Chondrocyte (in vitro differentiated cells): Measurements from ENCODE around the gene OR6C4. TPM values are rescaled to one million over a fixed set of nuclear protein-coding genes. Genes with fewer than 3 reads are reported as not detected.
"Not testable (repeated sequence)": the region's sequence is repeated elsewhere in the genome, so short reads cannot be mapped to it uniquely, and the experiment has no call there.

Experiments
- DNase-seq: peaks from one replicate; pipeline ENCODE4 v3.0.0; 2021; ENCODE audit warnings: mixed read lengths, low spot score
- H3K27ac Mint-ChIP-seq: one replicate; pipeline ENCODE4 v1.8.0; 2021; ENCODE audit warnings: mild to moderate bottlenecking, moderate library complexity, mixed read lengths; ENCODE audit not compliant: unreplicated experiment
- H3K27me3 Mint-ChIP-seq: 2 replicates; pipeline ENCODE4 v1.8.0; 2021; ENCODE audit warnings: low read depth, mixed read lengths
- H3K36me3 Mint-ChIP-seq: 2 replicates; pipeline ENCODE4 v1.8.0; 2021; ENCODE audit warnings: low read depth, mixed read lengths
- H3K4me1 Mint-ChIP-seq: 2 replicates; pipeline ENCODE4 v1.8.0; 2021; ENCODE audit warnings: low read depth, mild to moderate bottlenecking, mixed read lengths
- H3K4me3 Mint-ChIP-seq: one replicate; pipeline ENCODE4 v1.8.0; 2021; ENCODE audit warnings: mild to moderate bottlenecking, moderate library complexity, mixed read lengths; ENCODE audit not compliant: unreplicated experiment
- H3K9me3 Mint-ChIP-seq: 2 replicates; pipeline ENCODE4 v1.8.0; 2021; ENCODE audit warnings: low read depth, mixed read lengths
- CTCF ChIP-seq: fragments of 200-600 bp; sonication (generic); IDR thresholded peaks from 2 replicates; pipeline ENCODE4 v1.5.0; 2021; ENCODE audit warnings: antibody characterized with exemption, mild to moderate bottlenecking, moderate library complexity
- total RNA-seq: library from RNA; stranded (reverse); gene quantifications from 3 replicates; pipeline ENCODE4 v1.2.1, GENCODE V29; 2021

Gene OR6C4
- total RNA-seq, 1 donor from 2014 or later, result not detected

GRCh38 chr12:55585817-55586216 lies 36.4 kb downstream of the OR6C4 start:
- no peak overlapping the region for H3K27ac Mint-ChIP-seq
- TF ChIP-seq CTCF, result no peak
- peaks cover 18% of the 10 kb centered on the region for H3K9me3 Mint-ChIP-seq
- H3K27me3 Mint-ChIP-seq, result peaks cover 7% of the 10 kb centered on the region
- H3K4me1 Mint-ChIP-seq, result no peaks in the 10 kb centered on the region
- H3K4me3 Mint-ChIP-seq, result no peak overlapping the region
- no peak for DNase-seq
- no peaks in the 10 kb centered on the region for H3K36me3 Mint-ChIP-seq

GRCh38 chr12:55590152-55590551 lies 40.8 kb downstream of the OR6C4 start:
- H3K4me1 Mint-ChIP-seq, H3K36me3 Mint-ChIP-seq, H3K4me3 Mint-ChIP-seq, H3K27me3 Mint-ChIP-seq, DNase-seq, H3K27ac Mint-ChIP-seq: not testable (repeated sequence)
- peaks cover 31% of the 10 kb centered on the region for H3K9me3 Mint-ChIP-seq

Other genes with a start within 250 kb of the OR6C4 start
- not detected in 3 replicates for gene OR6C1, start 235.3 kb upstream of the OR6C4 start, total RNA-seq
- gene OR6C3, start 218.9 kb upstream of the OR6C4 start, total RNA-seq, result not detected in 3 replicates
- gene OR6C75, start 186.6 kb upstream of the OR6C4 start, total RNA-seq, result not detected in 3 replicates
- gene OR6C65, start 149.1 kb upstream of the OR6C4 start, total RNA-seq, result not detected in 3 replicates
- gene OR6C76, start 123.3 kb upstream of the OR6C4 start, total RNA-seq, result not detected in 3 replicates
- not detected in 3 replicates for gene OR6C2, start 105.5 kb upstream of the OR6C4 start, total RNA-seq
- gene OR6C70, start 79.5 kb upstream of the OR6C4 start, total RNA-seq, result not detected in 3 replicates
- gene OR6C68, start 57.2 kb upstream of the OR6C4 start, total RNA-seq, result not detected in 3 replicates
- gene OR2AP1, start 22.9 kb downstream of the OR6C4 start, total RNA-seq, result not detected in 3 replicates
- gene OR10P1, start 87.3 kb downstream of the OR6C4 start, total RNA-seq, result not detected in 3 replicates
- 5.6 to 32.4 TPM (median 31.6 TPM) in 3 replicates for gene ITGA7, start 158.3 kb downstream of the OR6C4 start, total RNA-seq
- 67.3 to 78.4 TPM (median 77.2 TPM) in 3 replicates for gene BLOC1S1, start 166.4 kb downstream of the OR6C4 start, total RNA-seq
- 2.3 to 3.7 TPM (median 3.2 TPM) in 3 replicates for gene RDH5, start 170.8 kb downstream of the OR6C4 start, total RNA-seq
- 1,244 to 1,365 TPM (median 1,317 TPM) in 3 replicates for gene CD63, start 179.4 kb downstream of the OR6C4 start, total RNA-seq
- 17.8 to 19.1 TPM (median 18.3 TPM) in 3 replicates for gene GDF11, start 193.5 kb downstream of the OR6C4 start, total RNA-seq